Calu3 (cell line): ENCODE measurements around the gene SENP2. TPM values are rescaled to one million over a fixed set of nuclear protein-coding genes. Genes with fewer than 3 reads are reported as not detected.
A peak's percentile ranks its signal among the peaks of the same experiment; 100 is the strongest.
"Not testable (repeated sequence)": the region's sequence is repeated elsewhere in the genome, so short reads cannot be mapped to it uniquely, and the experiment has no call there.

Source experiments
- BruUV-seq: library from RNA; stranded (reverse); fragments of 400-500 nt; replicated peaks from 2 replicates; lab custom pipeline; 2021; lab: Mats Ljungman, UMichigan
- CTCF ChIA-PET: fragments of 300-600 bp; sonication (Branson Sonifier 250); formaldehyde crosslinking; loops from one replicate; lab custom pipeline; 2022; ENCODE audit warnings: antibody characterized with exemption; lab: Charles Lee
- DNase-seq: peaks from one replicate; pipeline ENCODE4 v3.0.0; 2022
- H3K27ac Mint-ChIP-seq: one replicate; pipeline ENCODE4 v1.8.0; 2022; ENCODE audit warnings: mixed read lengths; ENCODE audit not compliant: unreplicated experiment
- H3K27me3 Mint-ChIP-seq: one replicate; pipeline ENCODE4 v1.8.0; 2022; ENCODE audit warnings: mixed read lengths; ENCODE audit not compliant: unreplicated experiment
- H3K36me3 Mint-ChIP-seq: one replicate; pipeline ENCODE4 v1.8.0; 2022; ENCODE audit warnings: mild to moderate bottlenecking, moderate library complexity, mixed read lengths; ENCODE audit not compliant: insufficient read depth, unreplicated experiment
- H3K4me1 Mint-ChIP-seq: one replicate; pipeline ENCODE4 v1.8.0; 2022; ENCODE audit warnings: mild to moderate bottlenecking, low read depth, mixed read lengths; ENCODE audit not compliant: unreplicated experiment
- H3K4me3 Mint-ChIP-seq: one replicate; pipeline ENCODE4 v1.8.0; 2022; ENCODE audit warnings: mild to moderate bottlenecking, low read depth, moderate library complexity, mixed read lengths; ENCODE audit not compliant: unreplicated experiment
- H3K9me3 Mint-ChIP-seq: one replicate; pipeline ENCODE4 v1.8.0; 2022; ENCODE audit warnings: low read depth, mixed read lengths; ENCODE audit not compliant: unreplicated experiment
- CTCF ChIP-seq: fragments of 200-600 bp; IDR thresholded peaks from one replicate; pipeline ENCODE4 v1.8.0; 2022; ENCODE audit warnings: antibody characterized with exemption; ENCODE audit not compliant: unreplicated experiment
- intact Hi-C: fragments of 100-400 bp; cut with micrococcal nuclease; formaldehyde crosslinking; loops from one replicate; pipeline ENCODE4 v1.10.0; 2022; ENCODE audit not compliant: unreplicated experiment
- total RNA-seq: library from RNA; stranded (reverse); gene quantifications from 2 replicates; pipeline ENCODE4 v1.2.3, GENCODE V29; 2022

SENP2 gene
- total RNA-seq, 1 experiment from 2014 or later = 87.1 TPM

GRCh38 chr3:185575108-185575869 lies 10.8 kb upstream of the SENP2 start:
- not testable (repeated sequence) for H3K36me3 Mint-ChIP-seq, H3K27ac Mint-ChIP-seq, H3K27me3 Mint-ChIP-seq, BruUV-seq
- peak; percentile 76 for DNase-seq
- peaks cover 11% of the 10 kb centered on the region for H3K9me3 Mint-ChIP-seq
- intact Hi-C loops = loop anchor here (5.0 kb wide), 1 partner anchor 78 kb away; the partner anchor contains the start of gene TMEM41A
- CTCF ChIA-PET = interaction anchor here (0.5 to 2.2 kb wide), 9 partner anchors 11 to 1401 kb away, joined by 3 to 17 read pairs (median 6); partner anchors contain the start of gene SENP2
- peaks cover 17% of the 10 kb centered on the region for H3K4me1 Mint-ChIP-seq
- H3K4me3 Mint-ChIP-seq = peak overlapping the region; percentile 3
- peak; percentile 73 for TF ChIP-seq CTCF

GRCh38 chr3:185582236-185582635 lies 3.9 kb upstream of the SENP2 start:
- DNase-seq = no peak
- Mint-ChIP-seq H3K36me3 (peaks cover 33% of the 10 kb centered on the region), H3K27ac (no peak overlapping the region), H3K27me3 (no peaks in the 10 kb centered on the region), H3K9me3 (no peaks in the 10 kb centered on the region), H3K4me1 (peaks cover 15% of the 10 kb centered on the region), H3K4me3 (no peak overlapping the region)
- CTCF ChIA-PET = no interaction called here
- TF ChIP-seq CTCF = no peak
- intact Hi-C loops = no loop called here
- BruUV-seq = no TSS peak

- Mint-ChIP-seq H3K36me3 (peaks cover 37% of the 10 kb centered on the region), H3K4me1 (peaks cover 15% of the 10 kb centered on the region), H3K4me3 (no peak overlapping the region), H3K27ac (no peak overlapping the region), H3K9me3 (no peaks in the 10 kb centered on the region), H3K27me3 (no peaks in the 10 kb centered on the region)
- no peak for DNase-seq
- intact Hi-C loops = no loop called here
- CTCF ChIA-PET = no interaction called here
- TF ChIP-seq CTCF = no peak
- no TSS peak for BruUV-seq
Measured at GRCh38 chr3:185582871-185583270, 3.2 kb upstream of the SENP2 start.

- H3K4me1 Mint-ChIP-seq = peaks cover 24% of the 10 kb centered on the region
- CTCF ChIA-PET = no interaction called here
- intact Hi-C loops = no loop called here
- no peak overlapping the region for H3K4me3 Mint-ChIP-seq
- H3K36me3 Mint-ChIP-seq = peaks cover 37% of the 10 kb centered on the region
- TF ChIP-seq CTCF = no peak
- no peak overlapping the region for H3K27ac Mint-ChIP-seq
- BruUV-seq = no TSS peak
- H3K27me3 Mint-ChIP-seq = no peaks in the 10 kb centered on the region
- DNase-seq = no peak
- no peaks in the 10 kb centered on the region for H3K9me3 Mint-ChIP-seq
Measured at GRCh38 chr3:185583925-185584324, 2.2 kb upstream of the SENP2 start.
